Tibial nerve (tissue), 4 donors: ENCODE results near the gene LRRC31. TPM values are rescaled to one million over a fixed set of nuclear protein-coding genes. Genes with fewer than 3 reads are reported as not detected.

Source experiments
- DNase-seq, 2 donors: peaks; one replicate each; pipeline ENCODE4 v3.0.0-alpha.2; 2019; ENCODE audit warnings: low spot score in 2 of 2
- H3K27ac ChIP-seq, 4 donors: fragments of 200-600 bp; sonication (generic) in 3 of 4; one replicate each; pipeline ENCODE4 v1.5.1; 2017 to 2019; ENCODE audit warnings: mild to moderate bottlenecking in 1 of 4
- H3K27me3 ChIP-seq, 2 donors: fragments of 200-600 bp; sonication (generic) in 1 of 2; one replicate each; pipeline versions ENCODE4 v1.5.1 to v1.6.0; 2017 to 2019
- H3K36me3 ChIP-seq, 3 donors: fragments of 200-600 bp; sonication (generic); one replicate each; pipeline ENCODE4 v1.5.1; 2018 to 2019
- H3K4me1 ChIP-seq, 4 donors: fragments of 200-600 bp; sonication (generic) in 3 of 4; one replicate each; pipeline ENCODE4 v1.5.1; 2017 to 2019
- H3K4me3 ChIP-seq, 4 donors: fragments of 200-600 bp; sonication (generic) in 3 of 4; one replicate each; pipeline ENCODE4 v1.5.1; 2017 to 2019; ENCODE audit warnings: mild to moderate bottlenecking in 1 of 4, moderate library complexity in 1 of 4
- H3K9me3 ChIP-seq, 4 donors: fragments of 200-600 bp; sonication (generic) in 3 of 4; one replicate each; pipeline ENCODE4 v1.5.1; 2017 to 2019
- EP300 ChIP-seq, 2 donors: sonication (generic); formaldehyde crosslinking; IDR thresholded peaks; one replicate each; pipeline ENCODE4 v1.6.1; 2017; ENCODE audit warnings: antibody characterized with exemption in 2 of 2, mild to moderate bottlenecking in 1 of 2
- POLR2A ChIP-seq, 2 donors: fragments of 450-650 bp; IDR thresholded peaks; one replicate each; pipeline ENCODE4 v1.6.1; 2017; ENCODE audit warnings: antibody characterized with exemption in 2 of 2, mild to moderate bottlenecking in 2 of 2, moderate library complexity in 2 of 2
- WGBS, 2 donors: methylation state at CpG; one replicate each; pipeline ENCODE4 v1.1.5; 2018; 5-methylcytosine and 5-hydroxymethylcytosine counted together
- total RNA-seq, 4 donors: library from RNA; depleted of rRNA; stranded (reverse); fragments of >200 nt; gene quantifications; one replicate each; pipeline ENCODE4 v1.1.0, GENCODE V29; 2016
- TF ChIP-seq, protein P1 (sequence below), 5 experiments: fragments of 200-600 bp in 3 of 5; fragments of 450-650 bp in 2 of 5; sonication (generic) in 3 of 5; IDR thresholded peaks; one replicate each; pipeline ENCODE4 v1.5.1; 2016 to 2019; ENCODE audit warnings: antibody characterized with exemption in 5 of 5, mild to moderate bottlenecking in 3 of 5, moderate library complexity in 2 of 5

The LRRC31 gene
- total RNA-seq, 4 donors from 2014 or later: not detected

DNA sequence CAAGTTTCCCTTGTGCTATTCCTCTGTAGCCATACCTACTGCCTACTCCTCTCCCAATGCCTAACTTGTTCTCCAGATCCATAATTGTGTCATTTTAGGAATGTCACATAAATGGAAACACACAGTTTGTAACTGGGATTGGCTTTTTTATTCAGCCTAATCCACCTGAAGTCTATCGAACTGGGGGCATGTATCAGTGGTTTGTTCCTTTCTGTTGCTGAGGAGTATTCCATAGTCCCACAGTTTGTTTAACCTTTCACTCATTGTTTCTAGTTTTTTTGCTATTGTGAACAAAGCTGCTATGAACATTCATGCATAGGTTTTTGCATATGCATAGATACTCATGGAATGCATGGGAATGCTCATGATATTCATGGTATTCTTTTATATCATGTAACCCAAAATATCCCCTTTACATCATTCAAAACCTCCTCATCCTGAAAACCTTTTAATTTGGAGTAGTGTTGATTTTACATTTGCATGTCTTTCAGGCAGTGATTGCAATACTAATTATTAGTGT lies 31.2 kb downstream of the LRRC31 start:
- no peaks in the 10 kb centered on the region for H3K36me3 ChIP-seq
- TF ChIP-seq, protein P1, sequence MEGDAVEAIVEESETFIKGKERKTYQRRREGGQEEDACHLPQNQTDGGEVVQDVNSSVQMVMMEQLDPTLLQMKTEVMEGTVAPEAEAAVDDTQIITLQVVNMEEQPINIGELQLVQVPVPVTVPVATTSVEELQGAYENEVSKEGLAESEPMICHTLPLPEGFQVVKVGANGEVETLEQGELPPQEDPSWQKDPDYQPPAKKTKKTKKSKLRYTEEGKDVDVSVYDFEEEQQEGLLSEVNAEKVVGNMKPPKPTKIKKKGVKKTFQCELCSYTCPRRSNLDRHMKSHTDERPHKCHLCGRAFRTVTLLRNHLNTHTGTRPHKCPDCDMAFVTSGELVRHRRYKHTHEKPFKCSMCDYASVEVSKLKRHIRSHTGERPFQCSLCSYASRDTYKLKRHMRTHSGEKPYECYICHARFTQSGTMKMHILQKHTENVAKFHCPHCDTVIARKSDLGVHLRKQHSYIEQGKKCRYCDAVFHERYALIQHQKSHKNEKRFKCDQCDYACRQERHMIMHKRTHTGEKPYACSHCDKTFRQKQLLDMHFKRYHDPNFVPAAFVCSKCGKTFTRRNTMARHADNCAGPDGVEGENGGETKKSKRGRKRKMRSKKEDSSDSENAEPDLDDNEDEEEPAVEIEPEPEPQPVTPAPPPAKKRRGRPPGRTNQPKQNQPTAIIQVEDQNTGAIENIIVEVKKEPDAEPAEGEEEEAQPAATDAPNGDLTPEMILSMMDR (IDR thresholded peaks at IDR 0.05): no peak
- TF ChIP-seq EP300 (IDR thresholded peaks at IDR 0.05): no peak
- TF ChIP-seq POLR2A (IDR thresholded peaks at IDR 0.05): no peak
- H3K27me3 ChIP-seq: no peaks in the 10 kb centered on the region
- no peak overlapping the region for H3K4me3 ChIP-seq
- DNase-seq: no peak
- H3K4me1 ChIP-seq: no peaks in the 10 kb centered on the region
- 74 to 78% methylated on average over 1 of the region's 1 CpG for WGBS, 2 donors
- H3K27ac ChIP-seq: no peak overlapping the region
- no peaks in the 10 kb centered on the region for H3K9me3 ChIP-seq

- Histone ChIP-seq H3K27ac (no peak overlapping the region), H3K4me3 (no peak overlapping the region), H3K36me3 (no peaks in the 10 kb centered on the region), H3K27me3 (no peaks in the 10 kb centered on the region), H3K9me3 (no peaks in the 10 kb centered on the region), H3K4me1 (no peaks in the 10 kb centered on the region)
- TF ChIP-seq, protein P1 (IDR thresholded peaks at IDR 0.05): no peak
- TF ChIP-seq POLR2A (IDR thresholded peaks at IDR 0.05): no peak
- no peak for TF ChIP-seq EP300 (IDR thresholded peaks at IDR 0.05)
- 83 to 84% methylated on average over 3 of the region's 3 CpGs for WGBS, 2 donors
- no peak for DNase-seq
Observed at GRCh38 chr3:169836942-169837275, 32.8 kb downstream of the LRRC31 start.

DNA sequence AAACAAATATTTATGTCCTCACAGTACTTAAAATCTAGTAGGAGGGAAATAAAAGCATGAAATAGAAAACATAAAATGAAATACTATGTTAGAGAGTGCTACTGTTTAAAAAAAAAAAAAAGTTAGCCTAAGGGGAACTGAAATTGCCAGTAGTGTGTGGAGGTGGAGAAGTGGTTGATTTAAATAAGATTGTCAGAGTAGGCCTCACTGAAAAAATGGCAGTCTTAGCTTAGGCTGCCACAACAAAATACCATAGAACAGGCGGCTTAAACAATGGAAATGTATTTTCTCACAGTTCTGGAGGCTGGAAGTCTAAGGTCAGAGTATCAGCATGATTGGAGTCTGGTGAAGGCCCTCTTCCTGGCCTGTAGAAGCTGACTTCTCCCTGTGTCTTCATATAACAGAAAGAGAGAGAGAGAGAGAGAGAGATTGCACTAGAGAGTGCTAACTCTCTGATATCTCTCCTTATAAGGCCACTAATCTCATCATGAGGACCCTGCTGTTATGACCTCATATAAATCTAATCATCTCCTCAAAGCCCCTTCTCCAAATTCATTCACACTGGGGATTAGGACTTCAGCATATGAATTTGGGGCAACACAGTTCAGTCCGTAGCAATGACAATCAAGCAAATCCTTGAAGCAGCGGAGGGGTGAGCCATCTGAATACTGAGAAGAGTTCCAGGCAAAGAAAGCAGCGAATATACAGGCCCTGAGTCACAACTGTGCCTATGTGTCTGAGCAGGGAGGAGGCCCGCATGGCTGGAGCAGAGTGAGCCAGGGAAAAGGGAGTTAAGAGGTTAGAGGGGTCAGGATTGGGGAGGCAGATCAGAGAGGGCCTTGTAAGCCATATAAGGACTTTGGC lies 33.4 kb downstream of the LRRC31 start:
- Histone ChIP-seq H3K27me3 (no peaks in the 10 kb centered on the region), H3K27ac (no peak overlapping the region), H3K9me3 (no peaks in the 10 kb centered on the region), H3K4me1 (no peaks in the 10 kb centered on the region), H3K36me3 (no peaks in the 10 kb centered on the region), H3K4me3 (no peak overlapping the region)
- no peak for TF ChIP-seq POLR2A (IDR thresholded peaks at IDR 0.05)
- TF ChIP-seq EP300 (IDR thresholded peaks at IDR 0.05): no peak
- TF ChIP-seq, protein P1 (IDR thresholded peaks at IDR 0.05): no peak
- DNase-seq: no peak
- WGBS, 2 donors: 53 to 58% methylated on average over 5 of the region's 5 CpGs

GRCh38 chr3:169835533-169835932 lies 34.2 kb downstream of the LRRC31 start:
- no peak overlapping the region for H3K27ac ChIP-seq
- no peaks in the 10 kb centered on the region for H3K27me3 ChIP-seq
- no peaks in the 10 kb centered on the region for H3K9me3 ChIP-seq
- H3K4me1 ChIP-seq: no peaks in the 10 kb centered on the region
- no peak overlapping the region for H3K4me3 ChIP-seq
- no peak for DNase-seq
- 56 to 59% methylated on average over 1 of the region's 1 CpG for WGBS, 2 donors
- no peaks in the 10 kb centered on the region for H3K36me3 ChIP-seq
- no peak for TF ChIP-seq POLR2A (IDR thresholded peaks at IDR 0.05)
- TF ChIP-seq, protein P1 (IDR thresholded peaks at IDR 0.05): no peak
- TF ChIP-seq EP300 (IDR thresholded peaks at IDR 0.05): no peak

- DNase-seq: no peak
- H3K4me1 ChIP-seq: no peaks in the 10 kb centered on the region
- H3K27me3 ChIP-seq: no peaks in the 10 kb centered on the region
- TF ChIP-seq POLR2A (IDR thresholded peaks at IDR 0.05) (no peak), EP300 (IDR thresholded peaks at IDR 0.05) (no peak)
- TF ChIP-seq, protein P1 (IDR thresholded peaks at IDR 0.05): no peak
- H3K27ac ChIP-seq: no peak overlapping the region
- no peaks in the 10 kb centered on the region for H3K9me3 ChIP-seq
- no peaks in the 10 kb centered on the region for H3K36me3 ChIP-seq
- WGBS, 2 donors: 82 to 93% methylated on average over 4 of the region's 4 CpGs
- no peak overlapping the region for H3K4me3 ChIP-seq
Observed at GRCh38 chr3:169827712-169828111, 42.0 kb downstream of the LRRC31 start.
